SK-N-MC (cell line): ENCODE data around the gene MIDN.

Experiments used
- DNase-seq: peaks from one replicate; pipeline ENCODE4 v3.0.0-alpha.2; 2011; ENCODE audit warnings: low read depth, low spot score
- H3K27ac ChIP-seq: fragments of 200-600 bp; sonication (generic); 2 replicates; pipeline ENCODE4 v1.5.1; 2016; ENCODE audit warnings: mixed run types
- H3K36me3 ChIP-seq: fragments of 200-600 bp; sonication (generic); 2 replicates; pipeline ENCODE4 v1.6.1; 2017; ENCODE audit warnings: antibody characterized with exemption, low read length, mixed read lengths; ENCODE audit not compliant: insufficient read depth
- H3K4me3 ChIP-seq: fragments of 200-600 bp; sonication (generic); 2 replicates; pipeline ENCODE4 v1.5.1; 2016
- H3K9ac ChIP-seq: fragments of 200-600 bp; sonication (generic); 2 replicates; pipeline ENCODE4 v1.8.0; 2017; ENCODE audit warnings: mixed run types, mixed read lengths; ENCODE audit not compliant: insufficient read length
- H3K9me3 ChIP-seq: fragments of 200-600 bp; sonication (generic); 2 replicates; pipeline ENCODE4 v1.6.1; 2017; ENCODE audit warnings: low read depth, mild to moderate bottlenecking, antibody characterized with exemption, low read length, moderate library complexity, mixed read lengths
- EZH2 ChIP-seq: fragments of 200-600 bp; sonication (generic); IDR thresholded peaks from one replicate; pipeline ENCODE4 v1.6.1; 2017; ENCODE audit warnings: antibody characterized with exemption
- FOXP2 ChIP-seq: optimal IDR thresholded peaks from 2 replicates; pipeline ENCODE3; 2011; ENCODE audit warnings: mild to moderate bottlenecking, moderate library complexity; ENCODE audit not compliant: insufficient read depth; ENCODE audit errors: extremely low read length, control extremely low read depth
- POLR2AphosphoS5 ChIP-seq: IDR thresholded peaks from 2 replicates; pipeline ENCODE4 v1.6.1; 2012; ENCODE audit warnings: mild to moderate bottlenecking, low read depth, low read length, borderline replicate concordance

Gene MIDN

GRCh38 chr19:1274081-1274851, 25.9 kb downstream of the MIDN start:
- TF ChIP-seq FOXP2 (no peak), POLR2AphosphoS5 (no peak), EZH2 (no peak)
- no peak for DNase-seq
- H3K4me3 ChIP-seq = peak overlapping the region; percentile 93
- H3K27ac ChIP-seq = peak overlapping the region; percentile 98
- H3K36me3 ChIP-seq = peaks cover 52% of the 10 kb centered on the region
- no peaks in the 10 kb centered on the region for H3K9me3 ChIP-seq
- peak overlapping the region; percentile 90 for H3K9ac ChIP-seq

DNA sequence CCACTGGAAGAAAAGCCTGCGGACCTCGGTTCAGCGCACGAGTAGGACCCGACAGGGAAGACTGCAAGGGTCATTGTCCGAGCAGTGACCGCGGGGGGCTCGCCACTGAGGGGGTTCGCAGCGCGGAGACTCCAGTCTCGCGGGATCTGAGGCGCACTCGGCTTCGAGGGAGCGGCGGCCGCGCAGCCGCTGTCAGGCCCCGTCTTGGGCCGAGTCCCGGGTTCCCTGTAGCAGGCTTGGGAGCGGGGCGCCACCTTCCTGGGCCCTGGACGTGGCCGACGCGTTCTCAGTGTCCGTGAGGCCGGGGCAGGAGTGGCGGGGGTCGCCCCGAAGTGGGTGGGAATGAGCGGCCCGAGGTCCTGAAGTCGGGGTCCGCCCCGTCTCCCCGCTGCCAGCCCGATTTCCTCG, 26.5 kb downstream of the MIDN start:
- peak overlapping the region; percentile 98 for H3K27ac ChIP-seq
- no peak for TF ChIP-seq FOXP2
- TF ChIP-seq POLR2AphosphoS5 = no peak
- peak overlapping the region; percentile 90 for H3K9ac ChIP-seq
- H3K9me3 ChIP-seq = no peaks in the 10 kb centered on the region
- DNase-seq = no peak
- peaks cover 51% of the 10 kb centered on the region for H3K36me3 ChIP-seq
- H3K4me3 ChIP-seq = peak overlapping the region; percentile 93

DNA sequence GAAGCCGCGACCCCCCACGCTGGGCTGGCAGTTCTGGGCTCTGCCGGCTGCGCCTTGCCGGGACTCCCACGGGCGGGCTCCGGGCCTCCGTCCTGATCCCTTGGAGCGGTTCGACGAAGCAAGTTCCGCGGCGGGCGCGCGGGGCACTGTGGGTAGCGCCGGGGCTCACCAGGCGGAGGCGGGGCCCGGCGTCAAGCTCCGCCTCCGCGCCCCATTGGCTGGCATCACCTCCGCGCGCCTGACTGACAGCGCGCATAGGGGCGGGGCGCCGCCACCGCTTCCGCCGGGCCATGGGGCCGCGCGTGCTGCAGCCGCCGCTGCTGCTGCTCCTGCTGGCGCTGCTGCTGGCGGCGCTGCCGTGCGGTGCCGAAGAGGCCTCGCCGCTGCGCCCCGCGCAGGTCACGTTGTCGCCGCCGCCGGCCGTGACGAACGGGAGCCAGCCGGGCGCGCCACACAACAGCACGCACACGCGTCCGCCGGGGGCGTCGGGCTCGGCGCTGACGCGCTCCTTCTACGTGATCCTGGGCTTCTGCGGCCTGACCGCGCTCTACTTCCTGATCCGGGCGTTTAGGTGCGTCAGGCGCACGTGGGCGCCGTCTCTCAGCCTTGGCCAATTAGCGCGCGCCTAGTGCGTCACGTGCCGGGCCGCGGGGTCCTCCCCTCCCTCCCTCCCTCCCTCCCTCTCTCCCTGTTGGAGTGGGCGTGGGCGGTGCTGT, 27.0 kb downstream of the MIDN start, which contains the start of gene FAM174C:
Gene FAM174C (plus strand): TSS at position 271 of the 716 bp plus-strand sequence. CDS start 20 bp downstream, at position 291.
- Histone ChIP-seq H3K36me3 (peaks cover 46% of the 10 kb centered on the region), H3K4me3 (peak within 1 kb of the TSS; percentile 93), H3K27ac (peak within 1 kb of the TSS; percentile 98), H3K9me3 (no peaks in the 10 kb centered on the region), H3K9ac (peak within 1 kb of the TSS; percentile 94)
- peak; percentile 86 for DNase-seq
- TF ChIP-seq EZH2 = no peak
- peak; percentile 82 for TF ChIP-seq POLR2AphosphoS5
- TF ChIP-seq FOXP2 = no peak

GRCh38 chr19:1275976-1276627, 27.7 kb downstream of the MIDN start:
- no peak for DNase-seq
- Histone ChIP-seq H3K27ac (peak overlapping the region; percentile 73), H3K36me3 (peaks cover 40% of the 10 kb centered on the region), H3K9me3 (no peaks in the 10 kb centered on the region), H3K9ac (peak overlapping the region; percentile 94), H3K4me3 (peak overlapping the region; percentile 93)
- 0 out of 2 replicates have a peak, but pooled peaks have one; percentile 45 for TF ChIP-seq POLR2AphosphoS5
- TF ChIP-seq EZH2 = no peak

- Histone ChIP-seq H3K36me3 (peaks cover 34% of the 10 kb centered on the region), H3K27ac (no peak overlapping the region), H3K4me3 (peak overlapping the region; percentile 93), H3K9ac (peak overlapping the region; percentile 94), H3K9me3 (no peaks in the 10 kb centered on the region)
- DNase-seq = no peak
- TF ChIP-seq FOXP2 (no peak), EZH2 (no peak), POLR2AphosphoS5 (no peak)
Observed at GRCh38 chr19:1276628-1277022, 28.2 kb downstream of the MIDN start.

GRCh38 chr19:1277061-1277460, 28.7 kb downstream of the MIDN start:
- no peak for TF ChIP-seq EZH2
- TF ChIP-seq POLR2AphosphoS5 = no peak
- no peak for TF ChIP-seq FOXP2
- H3K4me3 ChIP-seq = no peak overlapping the region
- peaks cover 30% of the 10 kb centered on the region for H3K36me3 ChIP-seq
- no peaks in the 10 kb centered on the region for H3K9me3 ChIP-seq
- DNase-seq = no peak
- H3K9ac ChIP-seq = no peak overlapping the region
- H3K27ac ChIP-seq = no peak overlapping the region

DNA sequence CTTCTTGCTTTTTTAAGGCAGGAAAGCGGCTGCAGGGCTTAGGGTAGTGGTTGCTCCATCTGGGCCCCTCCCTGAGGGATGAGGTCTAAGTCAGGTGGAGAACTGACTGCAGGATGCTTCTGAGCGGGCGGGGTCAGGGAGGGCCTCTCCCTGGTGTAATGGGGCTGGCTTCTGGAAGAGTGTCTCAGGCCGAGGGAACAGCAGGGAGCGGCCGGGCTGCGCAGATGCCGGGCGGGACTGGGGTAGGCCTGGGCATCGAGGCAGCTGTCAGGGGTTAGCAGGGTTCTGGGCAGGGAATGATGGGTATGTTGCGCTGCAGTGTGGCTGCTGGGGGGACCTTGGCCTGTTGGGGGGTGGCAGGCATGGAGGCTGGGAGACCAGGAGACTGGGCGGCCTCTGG, 29.7 kb downstream of the MIDN start:
- no peak for DNase-seq
- Histone ChIP-seq H3K27ac (no peak overlapping the region), H3K9ac (no peak overlapping the region), H3K4me3 (no peak overlapping the region), H3K36me3 (peaks cover 20% of the 10 kb centered on the region), H3K9me3 (no peaks in the 10 kb centered on the region)
- TF ChIP-seq POLR2AphosphoS5 = no peak
- no peak for TF ChIP-seq EZH2
- no peak for TF ChIP-seq FOXP2
